Prostate gland (tissue), 2 donors: ENCODE data around the gene HSP90AB1.

Source experiments
- CTCF ChIP-seq, 4 experiments: fragments of 200-600 bp in 2 of 4; fragments of 450-650 bp in 2 of 4; sonication (generic) in 2 of 4; IDR thresholded peaks; 1 replicate in 3 of 4; 2 replicates in 1 of 4; pipeline ENCODE4 v1.5.1; 2016 to 2019; ENCODE audit warnings: antibody characterized with exemption in 4 of 4, mild to moderate bottlenecking in 2 of 4, moderate library complexity in 2 of 4
- POLR2A ChIP-seq: fragments of 450-650 bp; IDR thresholded peaks from one replicate; pipeline ENCODE4 v1.6.1; 2016; ENCODE audit warnings: antibody characterized with exemption, mild to moderate bottlenecking

GRCh38 chr6:44278774-44279697 lies 32.1 kb downstream of the HSP90AB1 start:
- TF ChIP-seq CTCF (IDR thresholded peaks at IDR 0.05) (no peak), POLR2A (no peak)
